GM13977 (cell line): ENCODE results near the gene CACNA2D3.

Experiments used
- DNase-seq: peaks from one replicate; pipeline ENCODE4 v3.0.0; 2012; ENCODE audit warnings: low spot score
- in situ Hi-C: fragments of 300-500 bp; cut with MboI; formaldehyde crosslinking; loops from one replicate; pipeline ENCODE4 v1.12.0; 2022; ENCODE audit warnings: low sequenced_read_pairs, low pct_unique_long_range_greater_than_20kb, mixed read lengths, inconsistent platforms; ENCODE audit not compliant: unreplicated experiment
- TF ChIP-seq, protein P1 (sequence below): IDR thresholded peaks from 2 replicates; pipeline ENCODE4 v1.5.1; 2012; ENCODE audit warnings: mild to moderate bottlenecking, control low read depth; ENCODE audit not compliant: insufficient read depth; ENCODE audit errors: extremely low read depth, missing control alignments

The CACNA2D3 gene

GRCh38 chr3:54905920-54906319, 783.6 kb downstream of the CACNA2D3 start:
- TF ChIP-seq, protein P1, sequence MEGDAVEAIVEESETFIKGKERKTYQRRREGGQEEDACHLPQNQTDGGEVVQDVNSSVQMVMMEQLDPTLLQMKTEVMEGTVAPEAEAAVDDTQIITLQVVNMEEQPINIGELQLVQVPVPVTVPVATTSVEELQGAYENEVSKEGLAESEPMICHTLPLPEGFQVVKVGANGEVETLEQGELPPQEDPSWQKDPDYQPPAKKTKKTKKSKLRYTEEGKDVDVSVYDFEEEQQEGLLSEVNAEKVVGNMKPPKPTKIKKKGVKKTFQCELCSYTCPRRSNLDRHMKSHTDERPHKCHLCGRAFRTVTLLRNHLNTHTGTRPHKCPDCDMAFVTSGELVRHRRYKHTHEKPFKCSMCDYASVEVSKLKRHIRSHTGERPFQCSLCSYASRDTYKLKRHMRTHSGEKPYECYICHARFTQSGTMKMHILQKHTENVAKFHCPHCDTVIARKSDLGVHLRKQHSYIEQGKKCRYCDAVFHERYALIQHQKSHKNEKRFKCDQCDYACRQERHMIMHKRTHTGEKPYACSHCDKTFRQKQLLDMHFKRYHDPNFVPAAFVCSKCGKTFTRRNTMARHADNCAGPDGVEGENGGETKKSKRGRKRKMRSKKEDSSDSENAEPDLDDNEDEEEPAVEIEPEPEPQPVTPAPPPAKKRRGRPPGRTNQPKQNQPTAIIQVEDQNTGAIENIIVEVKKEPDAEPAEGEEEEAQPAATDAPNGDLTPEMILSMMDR: no peak
- in situ Hi-C loops: no loop called here
- DNase-seq: no peak

- in situ Hi-C loops: no loop called here
- TF ChIP-seq, protein P1: no peak
- DNase-seq: no peak
These were observed 784.4 kb downstream of the CACNA2D3 start for GRCh38 chr3:54906763-54907162.

- DNase-seq: no peak
These were observed 786.8 kb downstream of the CACNA2D3 start for GRCh38 chr3:54909191-54909590.

DNA sequence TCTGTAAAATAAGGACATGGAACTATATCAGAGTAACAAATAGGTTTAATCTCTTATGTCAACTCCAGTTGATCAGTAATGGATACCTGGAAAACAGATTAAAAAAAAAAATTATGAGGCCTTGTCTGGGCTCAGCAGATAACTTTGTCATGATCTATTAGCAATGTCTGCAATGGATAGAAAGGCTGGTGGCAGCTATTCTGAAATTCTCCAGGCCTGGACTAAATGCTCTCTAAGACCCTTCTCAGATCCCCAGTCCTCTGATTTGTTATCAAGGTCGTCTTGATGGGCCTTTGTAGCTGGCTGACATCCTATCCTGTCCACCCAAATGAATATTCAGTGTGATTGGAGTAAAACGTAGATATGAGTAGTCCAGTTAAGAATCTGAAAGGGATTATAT, 791.8 kb downstream of the CACNA2D3 start:
- TF ChIP-seq, protein P1: no peak
- in situ Hi-C loops: no loop called here
- DNase-seq: no peak

More at GRCh38 chr3:54909191-54909590, 786.8 kb downstream of the CACNA2D3 start:
- TF ChIP-seq, protein P1: no peak
- in situ Hi-C loops: no loop called here

DNA sequence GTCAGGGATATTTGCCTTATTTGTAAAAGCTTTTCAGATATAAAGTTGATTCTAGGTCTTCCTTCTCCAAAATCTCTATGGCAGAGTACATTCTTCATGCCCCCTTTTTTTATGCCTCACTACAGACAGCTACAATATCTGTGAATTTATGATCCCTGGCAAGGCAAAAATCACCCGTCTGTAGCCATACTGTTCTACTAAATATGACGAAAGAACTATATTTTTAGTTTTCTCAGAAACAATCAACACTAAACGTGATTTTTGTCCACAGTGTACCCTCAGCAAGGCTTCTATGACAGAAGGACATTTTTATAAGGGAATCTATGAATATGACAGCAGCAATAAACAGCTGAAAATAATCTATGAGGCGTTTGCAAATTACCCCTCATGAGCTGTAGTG, 792.8 kb downstream of the CACNA2D3 start:
- TF ChIP-seq, protein P1: no peak
- in situ Hi-C loops: no loop called here
- no peak for DNase-seq

DNA sequence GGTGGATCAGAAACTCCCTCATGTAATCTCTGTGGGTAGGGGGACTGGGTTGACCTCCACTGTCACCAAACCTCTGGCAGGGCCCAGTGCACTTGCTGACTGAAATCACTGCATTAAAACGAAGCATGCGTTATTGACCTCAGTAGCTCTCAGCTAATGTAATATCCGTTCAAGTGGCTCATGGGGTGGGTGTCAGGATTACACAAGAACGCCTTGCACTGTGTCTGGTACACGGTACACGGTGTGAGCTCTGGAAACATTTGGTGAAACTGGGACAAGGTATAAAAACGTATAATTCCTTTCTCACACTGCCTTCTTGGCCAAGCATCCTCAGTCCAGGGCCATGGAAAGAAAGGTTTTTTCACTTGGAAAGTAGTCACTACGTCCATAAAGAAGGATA, 793.6 kb downstream of the CACNA2D3 start:
- no peak for DNase-seq
- in situ Hi-C loops: no loop called here
- TF ChIP-seq, protein P1: no peak

- in situ Hi-C loops: no loop called here
- DNase-seq: no peak
- TF ChIP-seq, protein P1: no peak
These were observed 794.4 kb downstream of the CACNA2D3 start for GRCh38 chr3:54916732-54917131.
